ENCODE measurements around the gene PDZRN4. TPM values are rescaled to one million over a fixed set of nuclear protein-coding genes. Genes with fewer than 3 reads are reported as not detected.

The PDZRN4 gene
- total RNA-seq, 4 donors from 2014 or later, result 0.54 to 2.9 (median 1.1) TPM

DNA sequence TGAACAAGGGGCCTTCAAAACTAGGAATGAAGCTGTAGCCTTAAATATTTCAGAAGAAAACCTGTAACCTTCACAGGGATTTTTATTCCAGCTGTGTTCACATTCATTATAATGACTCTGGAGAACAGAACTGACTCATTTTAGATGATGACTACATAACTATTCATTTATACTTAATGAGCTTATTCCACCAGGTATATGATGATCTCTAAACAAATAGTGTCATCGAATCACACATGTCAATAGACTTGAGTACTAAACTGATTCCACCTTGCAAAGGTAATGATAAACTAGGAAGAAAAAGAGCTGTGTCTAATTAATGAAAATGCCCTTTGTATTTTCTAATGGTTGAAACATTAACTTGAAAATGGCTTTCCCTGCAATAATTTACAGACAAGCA lies 433.2 kb downstream of the PDZRN4 start:
- Histone ChIP-seq H3K4me3 (replicated peaks in 1 of 3) (no peak overlapping the region), H3K27ac (no peak overlapping the region), H3K27me3 (no peaks in the 10 kb centered on the region), H3K36me3 (no peaks in the 10 kb centered on the region), H3K9me3 (no peaks in the 10 kb centered on the region), H3K4me1 (no peaks in the 10 kb centered on the region)
- DNase-seq, result no peak
- 82 to 86% methylated on average over 1 of the region's 1 CpG for WGBS, 2 donors
- TF ChIP-seq POLR2A (IDR thresholded peaks at IDR 0.05), result no peak
- TF ChIP-seq, protein P1, sequence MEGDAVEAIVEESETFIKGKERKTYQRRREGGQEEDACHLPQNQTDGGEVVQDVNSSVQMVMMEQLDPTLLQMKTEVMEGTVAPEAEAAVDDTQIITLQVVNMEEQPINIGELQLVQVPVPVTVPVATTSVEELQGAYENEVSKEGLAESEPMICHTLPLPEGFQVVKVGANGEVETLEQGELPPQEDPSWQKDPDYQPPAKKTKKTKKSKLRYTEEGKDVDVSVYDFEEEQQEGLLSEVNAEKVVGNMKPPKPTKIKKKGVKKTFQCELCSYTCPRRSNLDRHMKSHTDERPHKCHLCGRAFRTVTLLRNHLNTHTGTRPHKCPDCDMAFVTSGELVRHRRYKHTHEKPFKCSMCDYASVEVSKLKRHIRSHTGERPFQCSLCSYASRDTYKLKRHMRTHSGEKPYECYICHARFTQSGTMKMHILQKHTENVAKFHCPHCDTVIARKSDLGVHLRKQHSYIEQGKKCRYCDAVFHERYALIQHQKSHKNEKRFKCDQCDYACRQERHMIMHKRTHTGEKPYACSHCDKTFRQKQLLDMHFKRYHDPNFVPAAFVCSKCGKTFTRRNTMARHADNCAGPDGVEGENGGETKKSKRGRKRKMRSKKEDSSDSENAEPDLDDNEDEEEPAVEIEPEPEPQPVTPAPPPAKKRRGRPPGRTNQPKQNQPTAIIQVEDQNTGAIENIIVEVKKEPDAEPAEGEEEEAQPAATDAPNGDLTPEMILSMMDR (IDR thresholded peaks at IDR 0.05), result no peak
- intact Hi-C loops (cut with DNase I), result no loop called here

Measured in thyroid gland (tissue), 4 donors.